Measurements from ENCODE around the gene GATAD2A.

DNA sequence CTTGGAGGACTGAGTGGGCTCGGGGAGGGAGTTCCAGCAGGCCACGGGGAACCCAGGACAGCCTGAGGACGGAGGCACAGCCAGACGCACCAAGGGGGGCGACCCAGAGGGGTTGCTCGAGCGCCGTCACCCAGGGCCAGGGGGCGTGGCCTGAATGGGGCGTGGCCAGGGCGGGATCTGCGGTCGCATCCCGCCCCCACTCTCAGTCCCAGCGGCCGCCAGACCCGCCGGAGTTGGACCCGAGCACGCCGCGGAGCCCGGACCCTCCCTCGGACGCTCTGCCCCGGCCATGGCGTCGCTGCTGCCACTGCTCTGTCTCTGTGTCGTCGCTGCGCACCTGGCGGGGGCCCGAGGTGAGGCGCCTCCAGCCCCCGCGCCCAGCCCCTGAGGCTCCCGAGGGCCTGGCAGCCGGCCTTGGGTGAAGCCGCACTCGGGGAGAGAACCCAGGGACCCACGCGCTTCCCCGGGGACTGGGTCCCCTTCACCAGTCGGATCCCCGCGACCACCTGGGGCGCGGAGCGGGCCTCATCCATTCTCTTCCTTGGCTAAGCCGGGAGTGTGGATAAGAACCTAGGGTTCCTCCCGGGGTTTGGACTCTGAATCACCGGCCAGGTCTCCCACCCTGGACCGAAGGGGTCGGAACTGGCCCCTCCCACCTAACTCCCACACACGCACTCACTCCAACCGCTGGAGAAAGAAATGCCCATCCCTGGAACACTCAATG, 132.7 kb downstream of the GATAD2A start, which contains the start of gene CILP2:
- TF ChIP-seq, protein P1, sequence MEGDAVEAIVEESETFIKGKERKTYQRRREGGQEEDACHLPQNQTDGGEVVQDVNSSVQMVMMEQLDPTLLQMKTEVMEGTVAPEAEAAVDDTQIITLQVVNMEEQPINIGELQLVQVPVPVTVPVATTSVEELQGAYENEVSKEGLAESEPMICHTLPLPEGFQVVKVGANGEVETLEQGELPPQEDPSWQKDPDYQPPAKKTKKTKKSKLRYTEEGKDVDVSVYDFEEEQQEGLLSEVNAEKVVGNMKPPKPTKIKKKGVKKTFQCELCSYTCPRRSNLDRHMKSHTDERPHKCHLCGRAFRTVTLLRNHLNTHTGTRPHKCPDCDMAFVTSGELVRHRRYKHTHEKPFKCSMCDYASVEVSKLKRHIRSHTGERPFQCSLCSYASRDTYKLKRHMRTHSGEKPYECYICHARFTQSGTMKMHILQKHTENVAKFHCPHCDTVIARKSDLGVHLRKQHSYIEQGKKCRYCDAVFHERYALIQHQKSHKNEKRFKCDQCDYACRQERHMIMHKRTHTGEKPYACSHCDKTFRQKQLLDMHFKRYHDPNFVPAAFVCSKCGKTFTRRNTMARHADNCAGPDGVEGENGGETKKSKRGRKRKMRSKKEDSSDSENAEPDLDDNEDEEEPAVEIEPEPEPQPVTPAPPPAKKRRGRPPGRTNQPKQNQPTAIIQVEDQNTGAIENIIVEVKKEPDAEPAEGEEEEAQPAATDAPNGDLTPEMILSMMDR (IDR thresholded peaks at IDR 0.05; ENCODE audit: insufficient read depth, low read depth, low read length) = no peak
- TF ChIP-seq EZH2 (IDR thresholded peaks at IDR 0.05; ENCODE audit: insufficient read depth, low read length) = peak; percentile 53

Data from astrocyte (in vitro differentiated cells and primary cell).